Measurements from ENCODE around the gene MPC1.

DNA sequence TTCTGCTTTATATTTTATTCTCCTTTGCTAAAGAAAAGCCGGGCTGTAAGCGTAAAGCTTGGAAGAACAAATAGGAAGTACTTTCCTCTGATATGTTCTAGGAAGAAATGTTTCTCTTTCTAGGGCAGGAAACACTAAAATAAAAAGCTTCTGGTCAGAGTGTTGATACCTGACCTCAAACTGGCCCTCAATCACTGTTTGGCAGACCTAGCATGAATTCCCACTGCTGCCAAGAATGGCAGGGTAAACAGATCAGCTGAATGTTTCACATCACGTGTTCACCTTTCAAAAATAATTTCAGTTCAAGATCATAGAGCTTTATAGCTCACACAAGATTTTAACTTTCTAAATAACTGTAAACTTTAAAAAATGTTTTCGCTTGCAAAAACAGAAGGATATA is 2.9 kb downstream of the MPC1 start:
- TF ChIP-seq, protein P1, sequence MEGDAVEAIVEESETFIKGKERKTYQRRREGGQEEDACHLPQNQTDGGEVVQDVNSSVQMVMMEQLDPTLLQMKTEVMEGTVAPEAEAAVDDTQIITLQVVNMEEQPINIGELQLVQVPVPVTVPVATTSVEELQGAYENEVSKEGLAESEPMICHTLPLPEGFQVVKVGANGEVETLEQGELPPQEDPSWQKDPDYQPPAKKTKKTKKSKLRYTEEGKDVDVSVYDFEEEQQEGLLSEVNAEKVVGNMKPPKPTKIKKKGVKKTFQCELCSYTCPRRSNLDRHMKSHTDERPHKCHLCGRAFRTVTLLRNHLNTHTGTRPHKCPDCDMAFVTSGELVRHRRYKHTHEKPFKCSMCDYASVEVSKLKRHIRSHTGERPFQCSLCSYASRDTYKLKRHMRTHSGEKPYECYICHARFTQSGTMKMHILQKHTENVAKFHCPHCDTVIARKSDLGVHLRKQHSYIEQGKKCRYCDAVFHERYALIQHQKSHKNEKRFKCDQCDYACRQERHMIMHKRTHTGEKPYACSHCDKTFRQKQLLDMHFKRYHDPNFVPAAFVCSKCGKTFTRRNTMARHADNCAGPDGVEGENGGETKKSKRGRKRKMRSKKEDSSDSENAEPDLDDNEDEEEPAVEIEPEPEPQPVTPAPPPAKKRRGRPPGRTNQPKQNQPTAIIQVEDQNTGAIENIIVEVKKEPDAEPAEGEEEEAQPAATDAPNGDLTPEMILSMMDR (IDR thresholded peaks at IDR 0.05) = no peak
- TF ChIP-seq POLR2A (IDR thresholded peaks at IDR 0.05) = no peak

All from heart left ventricle (tissue), 13 donors.